ENCODE data around the gene CENPS.
"Not testable (repeated sequence)": the region's sequence is repeated elsewhere in the genome, so short reads cannot be mapped to it uniquely, and the experiment has no call there.

Gene CENPS

DNA sequence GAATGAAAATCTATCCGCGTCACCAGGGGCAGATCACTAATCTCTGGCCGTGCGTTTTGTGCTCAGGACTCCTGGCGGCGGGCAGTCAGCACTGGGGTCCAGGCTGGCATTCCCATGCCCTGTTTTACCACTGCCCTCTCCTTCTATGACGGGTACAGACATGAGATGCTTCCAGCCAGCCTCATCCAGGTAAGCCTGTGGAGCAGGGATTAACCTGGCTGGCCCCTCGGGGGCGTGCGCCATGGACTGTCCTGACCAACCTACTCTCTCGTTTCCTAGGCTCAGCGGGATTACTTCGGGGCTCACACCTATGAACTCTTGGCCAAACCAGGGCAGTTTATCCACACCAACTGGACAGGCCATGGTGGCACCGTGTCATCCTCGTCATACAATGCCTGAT, 10.9 kb upstream of the CENPS start:
- DNase-seq (ENCODE audit: low read depth, low spot score) = no peak

DNA sequence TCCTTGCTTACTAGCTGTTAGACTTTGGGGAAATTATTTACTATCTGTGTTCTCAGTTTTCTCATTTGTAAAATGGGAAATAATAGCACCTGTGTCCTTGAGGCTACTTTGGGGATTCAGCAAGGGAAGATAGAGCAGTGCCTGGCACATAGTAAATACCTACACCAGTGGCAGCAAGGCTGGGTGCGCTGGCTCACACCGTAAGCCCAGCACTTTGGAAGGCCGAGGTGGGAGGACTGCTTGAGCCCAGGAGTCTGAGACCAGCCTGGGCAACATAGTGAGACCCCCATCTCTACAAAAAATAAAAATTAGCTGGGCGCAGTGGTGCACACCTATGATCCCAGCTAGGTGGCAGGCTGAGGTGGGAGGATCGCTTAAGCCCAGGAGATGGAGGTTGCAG, 8.6 kb upstream of the CENPS start:
- no peak for DNase-seq (ENCODE audit: low read depth, low spot score)

DNA sequence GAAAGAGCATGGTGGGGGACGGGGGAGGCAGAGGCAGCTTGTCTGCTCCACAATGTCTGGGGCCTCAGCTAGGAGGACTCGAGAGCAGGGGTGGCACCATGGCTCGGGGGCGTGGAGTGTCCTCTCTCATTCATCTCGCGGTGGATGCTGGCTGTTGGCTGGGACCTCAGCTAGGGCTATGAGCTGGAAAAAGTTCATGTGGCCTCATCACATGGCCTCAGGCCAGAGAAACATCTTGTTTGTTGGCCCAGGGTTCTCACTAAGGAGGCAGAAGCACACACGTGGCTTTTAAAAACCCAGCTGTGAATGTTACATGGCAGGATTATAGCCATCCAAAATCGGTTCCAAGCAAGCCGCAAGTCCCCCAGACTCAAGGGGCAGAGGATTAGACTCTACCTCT, 6.2 kb upstream of the CENPS start:
- no peak for DNase-seq (ENCODE audit: low read depth, low spot score)

DNA sequence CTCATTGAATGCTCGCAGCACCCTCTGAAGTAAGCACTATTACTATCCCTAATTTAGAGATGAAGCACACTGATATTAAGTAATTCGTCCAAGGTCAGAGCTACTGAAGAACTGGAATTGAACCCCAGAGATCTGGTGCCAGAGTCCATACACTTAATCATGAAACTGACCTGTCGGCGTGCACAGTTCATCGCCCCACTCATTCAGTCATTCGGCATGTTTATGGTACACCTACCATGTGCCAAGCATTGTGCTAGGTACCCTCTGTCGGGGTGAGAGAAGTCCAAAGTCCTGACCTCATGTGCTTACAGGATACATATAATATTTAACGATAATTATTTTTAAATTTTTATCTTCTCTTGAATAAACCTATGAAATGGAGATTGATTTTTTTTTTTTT, 5.6 kb upstream of the CENPS start:
- no peak for DNase-seq (ENCODE audit: low read depth, low spot score)

DNA sequence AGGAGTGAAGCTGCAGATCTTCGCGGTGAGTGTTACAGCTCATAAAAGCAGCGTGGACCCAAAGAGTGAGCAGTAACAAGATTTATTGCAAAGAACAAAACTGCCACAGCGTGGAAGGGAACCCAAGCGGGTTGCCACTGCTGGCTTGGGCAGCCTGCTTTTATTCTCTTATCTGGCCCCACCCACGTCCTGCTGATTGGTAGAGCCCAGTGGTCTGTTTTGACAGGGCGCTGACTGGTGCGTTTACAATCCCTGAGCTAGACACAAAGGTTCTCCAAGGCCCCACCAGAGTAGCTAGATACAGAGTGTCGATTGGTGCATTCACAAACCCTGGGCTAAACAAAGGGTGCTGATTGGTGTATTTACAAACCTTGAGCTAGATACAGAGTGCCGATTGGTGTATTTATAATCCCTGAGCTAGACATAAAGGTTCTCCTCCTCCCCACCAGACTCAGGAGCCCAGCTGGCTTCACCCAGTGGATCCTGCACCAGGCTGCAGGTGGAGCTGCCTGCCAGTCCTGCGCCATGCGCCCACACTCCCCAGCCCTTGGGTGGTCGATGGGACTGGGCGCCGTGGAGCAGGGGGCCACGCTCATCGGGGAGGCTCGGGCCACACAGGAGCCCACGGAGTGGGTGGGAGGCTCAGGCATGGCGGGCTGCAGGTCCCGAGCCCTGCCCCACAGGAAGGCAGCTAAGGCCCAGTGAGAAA, 4.3 kb upstream of the CENPS start:
- DNase-seq (ENCODE audit: low read depth, low spot score) = not testable (repeated sequence)

DNA sequence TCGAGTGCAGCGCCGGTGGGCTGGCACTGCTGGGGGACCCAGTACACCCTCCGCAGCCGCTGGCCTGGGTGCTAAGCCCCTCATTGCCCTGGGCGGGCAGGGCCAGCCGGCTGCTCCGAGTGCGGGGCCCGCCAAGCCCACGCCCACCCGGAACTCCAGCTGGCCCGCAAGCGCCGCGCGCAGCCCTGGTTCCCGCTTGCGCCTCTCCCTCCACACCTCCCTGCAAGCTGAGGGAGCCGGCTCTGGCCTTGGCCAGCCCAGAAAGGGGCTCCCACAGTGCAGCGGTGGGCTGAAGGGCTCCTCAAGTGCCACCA, 3.7 kb upstream of the CENPS start:
- not testable (repeated sequence) for DNase-seq (ENCODE audit: low read depth, low spot score)

DNA sequence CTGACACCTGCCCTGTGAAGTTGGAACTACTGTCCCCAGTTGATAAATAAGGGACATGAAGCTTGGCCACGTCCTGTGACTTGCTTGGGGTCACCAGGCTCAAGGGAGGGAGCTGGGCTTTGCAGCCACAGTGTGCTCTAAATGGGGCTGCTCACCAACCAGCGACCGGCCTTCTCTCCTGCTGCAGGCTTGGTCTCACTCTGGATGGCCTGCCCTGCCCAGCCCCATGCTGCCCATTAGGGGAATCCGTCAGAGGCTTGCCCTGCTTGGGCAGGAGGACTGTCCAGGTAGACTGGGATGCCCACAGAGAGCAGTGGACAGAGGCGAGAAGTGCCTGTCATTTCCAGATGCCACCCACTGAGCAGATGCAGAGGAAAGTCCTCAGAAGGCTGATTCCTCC, 1.2 kb upstream of the CENPS start:
- DNase-seq (ENCODE audit: low read depth, low spot score) = no peak

DNA sequence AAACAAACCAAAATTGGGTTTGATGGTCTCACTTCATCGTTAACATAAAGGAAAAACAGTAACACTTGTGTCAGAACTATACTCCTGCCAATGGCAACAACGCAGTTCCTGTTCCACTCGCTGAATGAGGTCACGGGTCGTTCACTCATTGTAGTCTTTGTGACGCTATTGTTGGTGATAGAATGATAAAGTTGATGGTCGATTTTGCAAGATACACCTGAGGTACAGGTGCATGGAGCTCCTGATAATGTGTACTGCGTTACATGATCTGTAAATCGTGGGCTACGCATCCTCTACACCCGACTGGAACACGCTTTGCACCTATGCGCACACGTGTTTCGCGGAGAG, 391 bp upstream of the CENPS start:
- no peak for DNase-seq (ENCODE audit: low read depth, low spot score)

DNA sequence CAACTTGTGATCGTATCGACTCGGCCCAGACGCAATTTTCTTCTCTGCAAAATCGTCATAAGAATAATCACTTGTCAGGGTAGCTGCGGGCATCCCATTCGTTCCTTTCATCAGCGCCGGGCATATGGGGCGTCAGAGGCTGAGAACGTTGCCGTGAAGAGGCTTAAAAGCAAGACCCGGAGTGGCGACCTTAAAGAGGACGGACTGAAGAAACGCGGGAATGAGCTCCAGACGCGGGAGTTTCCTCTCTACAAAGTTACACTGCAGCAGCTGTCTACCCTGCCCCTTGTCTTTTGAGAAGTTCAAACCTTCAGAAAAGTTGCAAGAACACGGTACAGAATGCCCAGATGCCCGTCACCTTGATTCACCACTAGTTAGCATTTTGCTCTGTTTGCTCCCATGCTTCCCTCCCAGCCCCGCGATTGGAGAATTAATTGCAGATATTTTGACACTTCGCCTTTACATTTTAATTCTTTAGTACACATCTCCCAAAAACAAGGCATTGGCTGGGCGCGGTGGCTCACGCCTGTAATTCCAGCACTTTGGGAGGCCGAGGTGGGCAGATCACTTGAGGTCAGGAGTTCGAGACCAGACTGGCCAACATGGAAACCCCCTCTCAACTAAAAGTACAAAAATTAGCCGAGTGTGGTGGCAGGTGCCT, 967 bp downstream of the CENPS start:
- DNase-seq (ENCODE audit: low read depth, low spot score) = no peak

DNA sequence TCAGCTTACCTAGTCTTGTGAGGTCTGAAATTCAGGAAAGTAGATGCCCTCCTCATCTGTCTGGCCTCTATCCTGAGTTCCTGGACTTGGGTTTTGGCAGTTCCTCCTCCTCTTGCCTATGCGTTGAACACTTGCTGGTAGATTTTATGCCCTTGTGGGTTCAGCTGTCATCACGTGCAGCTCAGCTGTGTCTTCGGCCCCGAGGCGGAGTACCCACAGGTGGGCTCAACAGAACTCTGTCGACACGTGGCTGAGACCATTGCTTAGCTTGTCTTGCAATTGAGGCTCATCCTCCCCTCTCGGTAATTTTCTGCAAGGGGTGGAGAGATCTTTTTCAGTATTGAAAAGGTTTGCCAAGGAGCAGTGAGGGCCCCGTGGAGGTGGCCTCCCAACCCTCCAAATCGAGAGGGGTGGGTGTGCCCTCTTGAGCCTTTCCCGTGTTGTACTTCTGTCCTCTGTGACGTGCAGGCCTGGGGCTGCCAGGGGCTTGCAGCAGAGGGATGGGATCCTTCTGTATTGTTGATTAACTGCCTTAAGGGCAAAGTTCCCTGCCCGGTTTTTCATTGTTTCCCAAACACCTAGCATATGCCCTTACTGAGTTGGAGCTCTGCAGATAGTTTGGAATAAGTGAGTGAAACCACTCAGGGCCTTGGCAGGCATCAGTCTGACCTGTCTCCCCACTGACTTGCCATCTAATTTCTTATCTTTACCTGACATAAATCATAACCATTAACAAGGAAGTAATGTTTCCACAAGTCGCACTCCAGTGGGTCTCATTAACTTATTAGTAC, 2.9 kb downstream of the CENPS start:
- no peak for DNase-seq (ENCODE audit: low read depth, low spot score)

DNA sequence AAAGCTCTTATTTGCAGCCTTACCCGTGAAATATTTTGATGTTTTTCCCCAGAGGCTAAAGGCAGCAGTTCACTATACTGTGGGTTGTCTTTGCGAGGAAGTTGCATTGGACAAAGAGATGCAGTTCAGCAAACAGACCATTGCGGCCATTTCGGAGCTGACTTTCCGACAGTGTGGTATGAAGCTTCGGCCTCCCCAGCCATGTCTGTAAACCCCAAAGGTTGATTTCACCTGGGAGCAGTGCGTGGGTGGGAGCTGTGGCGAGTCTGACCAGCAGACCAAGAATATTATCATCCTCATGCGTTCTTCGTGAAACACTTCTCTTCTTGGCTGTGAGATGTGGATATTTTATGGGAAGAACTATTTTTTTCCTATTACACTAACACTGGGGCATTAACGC, 3.6 kb downstream of the CENPS start:
- no peak for DNase-seq (ENCODE audit: low read depth, low spot score)

DNA sequence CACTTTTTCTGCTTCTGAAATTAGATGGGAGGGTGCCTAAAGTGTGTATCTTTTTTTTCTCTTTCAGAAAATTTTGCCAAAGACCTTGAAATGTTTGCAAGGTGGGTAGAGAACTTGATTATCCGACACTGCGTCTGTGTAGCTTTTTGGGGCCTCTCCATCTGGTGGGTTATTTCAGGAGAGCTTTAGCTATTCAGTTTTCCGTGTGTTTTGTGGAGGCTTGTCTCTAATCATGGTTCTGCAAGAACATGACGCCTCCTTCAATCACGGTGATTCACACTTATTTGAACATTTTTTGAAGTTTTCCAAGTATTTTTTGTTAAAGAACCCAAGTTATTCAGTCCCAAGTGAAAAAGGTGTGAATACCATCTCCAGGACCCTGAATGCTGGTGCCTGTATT, 4.4 kb downstream of the CENPS start:
- no peak for DNase-seq (ENCODE audit: low read depth, low spot score)

DNA sequence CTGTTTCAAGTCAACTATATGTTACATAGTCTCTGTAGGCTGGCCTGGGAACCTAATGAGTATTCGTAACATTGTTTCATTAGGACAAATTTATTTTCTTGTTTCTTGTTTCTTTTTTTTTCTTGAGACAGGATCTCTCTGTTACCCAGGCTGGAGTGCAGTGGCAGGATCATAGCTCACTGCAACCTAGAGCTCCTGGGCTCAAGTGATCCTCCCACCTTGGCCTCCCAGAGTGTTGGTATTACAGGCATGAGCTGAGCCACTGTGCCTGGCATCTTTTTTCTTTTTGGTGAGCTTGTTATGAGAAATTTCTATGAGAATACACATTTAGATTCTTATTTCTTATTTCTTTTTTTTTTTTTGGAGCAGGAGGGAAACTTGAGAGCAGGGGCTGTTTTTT, 6.8 kb downstream of the CENPS start:
- no peak for DNase-seq (ENCODE audit: low read depth, low spot score)

DNA sequence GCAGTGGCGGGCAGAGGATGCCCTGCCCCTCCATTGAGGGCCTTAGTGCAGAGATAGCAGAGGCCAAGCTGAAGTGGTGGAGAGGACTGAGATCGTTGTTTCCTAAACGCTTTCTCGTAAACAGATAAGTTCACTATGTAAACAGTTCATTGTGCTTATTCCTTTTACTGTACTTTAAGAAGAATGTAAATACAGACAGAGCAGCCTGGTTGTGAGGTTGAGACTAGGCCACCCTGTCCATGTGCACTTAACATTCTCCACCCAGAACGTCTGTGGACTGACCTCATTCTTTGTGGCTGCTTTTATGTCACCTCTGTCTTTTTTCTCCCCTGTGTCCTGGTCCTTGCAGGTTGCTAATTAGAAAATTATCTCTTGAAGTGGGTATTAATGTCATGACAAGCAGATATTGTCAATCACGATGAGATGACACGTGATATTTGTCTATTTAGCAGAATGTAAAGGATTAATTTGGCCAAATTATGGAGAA, 8.5 kb downstream of the CENPS start:
- DNase-seq (ENCODE audit: low read depth, low spot score) = no peak

DNA sequence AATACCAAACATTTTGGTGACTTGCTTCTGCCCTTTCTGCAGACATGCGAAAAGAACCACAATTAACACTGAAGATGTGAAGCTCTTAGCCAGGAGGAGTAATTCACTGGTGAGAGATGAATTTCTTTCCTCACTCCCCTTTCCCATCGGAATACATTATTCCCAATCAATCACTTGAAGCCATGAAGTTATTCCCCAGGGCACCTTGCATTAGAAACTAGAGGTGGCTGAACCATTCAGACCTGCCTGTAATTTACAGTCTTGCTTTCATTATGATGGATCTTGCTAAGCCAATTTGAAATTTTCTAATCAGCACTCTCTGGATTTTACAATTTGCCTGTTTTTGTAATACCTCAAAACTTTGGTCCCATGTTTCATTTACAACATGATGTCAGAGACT, 10.1 kb downstream of the CENPS start:
- DNase-seq (ENCODE audit: low read depth, low spot score) = no peak

DNA sequence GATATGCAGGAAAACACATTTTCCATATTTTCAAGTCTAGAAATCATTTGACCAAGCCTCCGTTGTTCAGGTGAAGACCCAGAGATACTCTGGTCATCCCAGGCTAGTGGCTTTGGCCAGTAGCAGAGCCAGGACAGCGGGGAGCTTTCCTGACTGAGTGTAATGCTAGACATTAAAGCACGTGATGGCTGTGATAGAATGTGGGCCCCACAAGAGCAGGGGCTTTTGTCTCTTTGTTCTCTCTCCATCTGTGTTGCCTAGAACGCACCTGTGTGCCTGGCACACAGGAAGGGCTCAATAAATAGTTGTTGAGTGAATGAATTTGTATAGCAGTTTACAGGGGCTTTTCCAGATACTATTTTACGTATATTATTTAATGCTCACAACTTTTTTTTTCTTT, 10.6 kb downstream of the CENPS start:
- no peak for DNase-seq (ENCODE audit: low read depth, low spot score)

DNA sequence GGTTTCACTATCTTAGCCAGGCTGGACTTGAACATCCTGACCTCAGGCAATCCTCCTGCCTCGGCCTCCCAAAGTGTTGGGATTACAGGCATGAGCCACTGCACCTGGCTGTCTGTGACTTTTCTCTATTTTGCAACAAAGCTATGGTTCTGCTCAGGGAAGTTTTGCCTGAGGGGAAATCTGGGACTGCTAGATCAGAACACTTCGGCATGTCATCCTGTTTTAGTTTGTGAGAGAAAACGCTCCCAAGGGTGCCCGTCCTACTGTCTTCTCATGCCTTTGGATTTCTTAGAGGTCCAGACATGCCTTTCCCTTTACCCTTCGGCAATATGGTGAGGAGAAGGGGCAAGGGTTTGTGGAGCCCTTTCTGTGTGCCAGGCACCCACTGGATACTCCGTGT, 14.0 kb downstream of the CENPS start:
- no peak for DNase-seq (ENCODE audit: low read depth, low spot score)

DNA sequence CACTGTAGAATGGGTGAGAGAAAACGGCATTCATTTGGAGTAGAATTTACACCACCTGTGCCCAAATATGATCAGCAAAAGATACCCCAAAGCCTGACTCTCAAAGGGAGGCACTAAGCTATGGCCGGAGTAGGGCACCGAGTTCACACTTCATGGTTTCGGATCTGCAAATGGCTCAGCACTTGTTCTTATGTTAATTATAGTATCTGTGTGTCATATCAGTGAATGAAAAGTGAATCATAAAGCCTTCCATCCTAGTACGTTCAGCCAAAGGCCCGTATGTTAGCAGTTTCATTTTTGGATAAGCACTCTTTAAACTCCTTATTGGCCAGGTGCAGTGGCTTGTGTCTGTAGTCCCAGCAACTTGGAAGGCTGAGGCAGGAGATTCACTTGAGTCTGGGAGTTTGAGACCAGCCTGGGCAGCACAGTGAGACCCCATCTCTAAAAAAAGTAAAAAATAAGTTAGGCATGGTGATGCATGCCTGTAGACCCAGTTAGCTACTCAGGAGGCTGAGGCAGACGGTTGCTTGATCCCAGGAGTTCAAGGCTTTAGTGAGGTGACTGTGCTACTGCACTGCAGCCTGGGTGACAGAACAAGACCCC, 14.7 kb downstream of the CENPS start:
- DNase-seq (ENCODE audit: low read depth, low spot score) = no peak

DNA sequence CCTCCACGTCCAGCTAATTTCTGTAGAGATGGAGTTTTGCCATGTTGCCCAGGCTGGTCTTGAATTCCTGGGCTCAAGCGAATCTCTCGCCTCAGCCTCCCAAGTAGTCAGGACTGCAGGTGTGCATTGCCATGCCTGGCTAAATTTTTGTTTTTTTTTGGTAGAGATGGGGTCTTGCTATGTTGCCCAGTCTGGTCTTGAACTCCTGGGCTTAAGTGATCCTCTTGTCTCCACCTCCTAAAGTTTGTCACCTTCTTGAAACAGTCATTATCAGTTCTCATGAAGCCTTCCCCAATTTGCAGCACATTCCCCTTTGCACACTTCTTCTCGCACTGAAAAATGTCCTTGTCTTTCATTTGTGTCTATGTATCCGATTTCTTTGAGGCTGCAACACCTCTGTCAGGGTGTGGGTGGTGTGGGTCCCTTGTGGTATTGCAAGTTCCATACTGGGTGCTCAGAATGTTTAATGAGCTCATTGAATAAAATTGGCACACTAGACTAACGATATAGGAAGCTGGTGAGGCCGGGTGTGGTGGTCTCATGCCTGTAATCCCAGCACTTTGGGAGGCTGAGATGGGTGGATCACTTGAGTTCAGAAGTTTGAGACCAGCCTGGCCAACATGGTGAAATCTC, 16.7 kb downstream of the CENPS start:
- DNase-seq (ENCODE audit: low read depth, low spot score) = no peak

DNA sequence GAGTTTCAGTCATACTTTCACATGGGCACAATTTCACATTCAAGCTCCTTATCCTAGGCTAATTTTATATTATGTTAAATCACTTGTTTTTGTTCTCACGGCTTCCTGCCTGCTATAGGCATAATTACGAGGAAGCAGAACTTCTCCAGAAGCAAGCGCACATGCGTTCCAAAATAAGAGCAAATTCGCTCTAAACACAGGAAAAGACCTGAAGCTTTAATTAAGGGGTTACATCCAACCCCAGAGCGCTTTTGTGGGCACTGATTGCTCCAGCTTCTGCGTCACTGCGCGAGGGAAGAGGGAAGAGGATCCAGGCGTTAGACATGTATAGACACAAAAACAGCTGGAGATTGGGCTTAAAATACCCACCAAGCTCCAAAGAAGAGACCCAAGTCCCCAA, 19.5 kb downstream of the CENPS start, which contains the start of gene CORT:
Gene CORT, plus strand, starts transcription at position 281 of the 400 bp plus-strand sequence. CDS start 193 bp downstream, outside the sequence.
- no peak for DNase-seq (ENCODE audit: low read depth, low spot score)

DNA sequence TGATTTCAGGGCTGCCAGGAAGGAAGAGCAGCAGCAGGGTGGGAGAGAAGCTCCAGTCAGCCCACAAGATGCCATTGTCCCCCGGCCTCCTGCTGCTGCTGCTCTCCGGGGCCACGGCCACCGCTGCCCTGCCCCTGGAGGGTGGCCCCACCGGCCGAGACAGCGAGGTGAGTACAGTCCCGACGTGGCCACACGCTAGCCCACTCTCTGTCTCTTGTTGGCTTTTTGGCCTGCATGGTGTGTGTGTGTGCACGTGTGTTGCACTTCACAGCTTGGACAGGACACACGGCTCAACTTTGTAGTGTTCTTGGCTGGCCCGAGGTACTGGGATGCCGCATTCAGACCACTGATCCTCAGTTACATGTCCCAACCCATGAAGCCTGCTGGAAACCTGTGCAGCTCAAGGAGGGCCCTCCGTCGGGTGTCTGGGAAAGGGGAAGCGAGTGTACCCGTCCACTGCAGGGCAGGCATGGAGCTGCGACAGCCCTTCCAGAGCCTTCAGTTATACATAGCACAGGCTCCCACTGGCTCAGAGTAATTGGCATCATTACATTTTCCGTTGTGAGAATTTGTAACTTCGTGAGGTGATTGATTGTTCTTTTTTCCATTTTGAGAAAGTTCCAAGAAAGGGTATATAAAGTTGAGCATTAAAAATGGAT, 20.1 kb downstream of the CENPS start:
- no peak for DNase-seq (ENCODE audit: low read depth, low spot score)
